A673 (cell line): ENCODE results near the gene ASB10. TPM values are rescaled to one million over a fixed set of nuclear protein-coding genes. Genes with fewer than 3 reads are reported as not detected.

Source experiments
- Bru-seq: library from RNA; stranded (reverse); fragments of 400-500 nt; gene quantifications from one replicate; lab custom pipeline; 2021; lab: Mats Ljungman, UMichigan
- BruChase-seq, 2 experiments: library from RNA; stranded (reverse); fragments of 400-500 nt; gene quantifications; one replicate each; lab custom pipeline; 2021; lab: Mats Ljungman, UMichigan
- BruUV-seq: library from RNA; stranded (reverse); fragments of 400-500 nt; replicated peaks from 2 replicates; lab custom pipeline; 2021; lab: Mats Ljungman, UMichigan
- CTCF ChIA-PET: fragments of 300-600 bp; sonication (Branson Sonifier 250); formaldehyde crosslinking; loops from one replicate; lab custom pipeline; 2022; ENCODE audit warnings: antibody characterized with exemption; lab: Charles Lee
- POLR2A ChIA-PET: fragments of 300-600 bp; sonication (Branson Sonifier 250); formaldehyde crosslinking; loops from one replicate; lab custom pipeline; 2022; ENCODE audit warnings: antibody characterized with exemption; ENCODE audit not compliant: low non-redundant PET; lab: Charles Lee
- DNase-seq: peaks from one replicate; pipeline ENCODE4 v3.0.0-alpha.2; 2015; ENCODE audit warnings: low spot score
- H3K27ac ChIP-seq: fragments of 200-600 bp; sonication (generic); 2 replicates; pipeline ENCODE4 v1.5.1; 2016; ENCODE audit warnings: mixed run types, low read depth, mild to moderate bottlenecking, mixed read lengths, antibody characterized with exemption, low read length; ENCODE audit not compliant: poor library complexity, severe bottlenecking
- H3K27me3 ChIP-seq: fragments of 200-600 bp; sonication (generic); replicated peaks from 2 replicates; pipeline ENCODE4 v1.6.1; 2017; ENCODE audit warnings: mixed run types, low read depth, mild to moderate bottlenecking, mixed read lengths, antibody characterized with exemption, low read length; ENCODE audit not compliant: insufficient read depth, poor library complexity
- H3K36me3 ChIP-seq: fragments of 200-600 bp; sonication (generic); 2 replicates; pipeline ENCODE4 v1.6.1; 2016; ENCODE audit warnings: mixed run types, mild to moderate bottlenecking, mixed read lengths, antibody characterized with exemption, low read length; ENCODE audit not compliant: insufficient read depth, poor library complexity, severe bottlenecking
- H3K4me1 ChIP-seq: fragments of 200-600 bp; sonication (generic); 2 replicates; pipeline ENCODE4 v1.6.1; 2017; ENCODE audit warnings: mixed run types, mild to moderate bottlenecking, mixed read lengths, antibody characterized with exemption, low read length; ENCODE audit not compliant: insufficient read depth, poor library complexity, severe bottlenecking
- H3K4me3 ChIP-seq: fragments of 200-600 bp; sonication (generic); 2 replicates; pipeline ENCODE4 v1.5.1; 2016; ENCODE audit warnings: low read depth, mixed run types, mild to moderate bottlenecking, mixed read lengths, low read length; ENCODE audit not compliant: poor library complexity, severe bottlenecking
- H3K9me3 ChIP-seq: fragments of 200-600 bp; sonication (generic); 2 replicates; pipeline ENCODE4 v1.6.1; 2016; ENCODE audit warnings: mixed run types, low read depth, mild to moderate bottlenecking, mixed read lengths, antibody characterized with exemption, low read length; ENCODE audit not compliant: poor library complexity, severe bottlenecking
- EZH2 ChIP-seq: fragments of 200-600 bp; sonication (generic); IDR thresholded peaks from 2 replicates; pipeline ENCODE4 v1.6.1; 2017; ENCODE audit warnings: borderline replicate concordance, low read depth, mild to moderate bottlenecking, mixed read lengths, antibody characterized with exemption, low read length; ENCODE audit not compliant: poor library complexity, severe bottlenecking
- intact Hi-C: fragments of 100-400 bp; cut with micrococcal nuclease; formaldehyde crosslinking; loops from one replicate; pipeline ENCODE4 v1.10.0; 2022; ENCODE audit not compliant: unreplicated experiment
- long read RNA-seq: library from polyadenylated mRNA; stranded (forward); transcript quantifications from one replicate; pipeline ENCODE4 v2.0.0, GENCODE V29; 2022
- total RNA-seq: library from RNA; stranded (reverse); gene quantifications from 2 replicates; pipeline ENCODE4 v1.2.3, GENCODE V29; 2021
- TF ChIP-seq, protein P1 (sequence below): fragments of 300-800, 200-600 bp; sonication (generic); conservative IDR thresholded peaks from 2 replicates; pipeline ENCODE4 v1.5.1; 2017; ENCODE audit warnings: low read depth, mild to moderate bottlenecking, antibody characterized with exemption, low read length, moderate library complexity, mixed read lengths

ASB10 gene, protein sequence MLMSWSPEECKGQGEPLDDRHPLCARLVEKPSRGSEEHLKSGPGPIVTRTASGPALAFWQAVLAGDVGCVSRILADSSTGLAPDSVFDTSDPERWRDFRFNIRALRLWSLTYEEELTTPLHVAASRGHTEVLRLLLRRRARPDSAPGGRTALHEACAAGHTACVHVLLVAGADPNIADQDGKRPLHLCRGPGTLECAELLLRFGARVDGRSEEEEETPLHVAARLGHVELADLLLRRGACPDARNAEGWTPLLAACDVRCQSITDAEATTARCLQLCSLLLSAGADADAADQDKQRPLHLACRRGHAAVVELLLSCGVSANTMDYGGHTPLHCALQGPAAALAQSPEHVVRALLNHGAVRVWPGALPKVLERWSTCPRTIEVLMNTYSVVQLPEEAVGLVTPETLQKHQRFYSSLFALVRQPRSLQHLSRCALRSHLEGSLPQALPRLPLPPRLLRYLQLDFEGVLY
- total RNA-seq (not detected in 2 replicates), Bru-seq, nascent RNA (not detected), BruChase-seq, experiment 1, labeled RNA remaining after a 2-hour chase (not detected), BruChase-seq, experiment 2, labeled RNA remaining after a 6-hour chase (percentile 7 among the genes with signal in this experiment)
- long read RNA-seq, result 0 reads

DNA sequence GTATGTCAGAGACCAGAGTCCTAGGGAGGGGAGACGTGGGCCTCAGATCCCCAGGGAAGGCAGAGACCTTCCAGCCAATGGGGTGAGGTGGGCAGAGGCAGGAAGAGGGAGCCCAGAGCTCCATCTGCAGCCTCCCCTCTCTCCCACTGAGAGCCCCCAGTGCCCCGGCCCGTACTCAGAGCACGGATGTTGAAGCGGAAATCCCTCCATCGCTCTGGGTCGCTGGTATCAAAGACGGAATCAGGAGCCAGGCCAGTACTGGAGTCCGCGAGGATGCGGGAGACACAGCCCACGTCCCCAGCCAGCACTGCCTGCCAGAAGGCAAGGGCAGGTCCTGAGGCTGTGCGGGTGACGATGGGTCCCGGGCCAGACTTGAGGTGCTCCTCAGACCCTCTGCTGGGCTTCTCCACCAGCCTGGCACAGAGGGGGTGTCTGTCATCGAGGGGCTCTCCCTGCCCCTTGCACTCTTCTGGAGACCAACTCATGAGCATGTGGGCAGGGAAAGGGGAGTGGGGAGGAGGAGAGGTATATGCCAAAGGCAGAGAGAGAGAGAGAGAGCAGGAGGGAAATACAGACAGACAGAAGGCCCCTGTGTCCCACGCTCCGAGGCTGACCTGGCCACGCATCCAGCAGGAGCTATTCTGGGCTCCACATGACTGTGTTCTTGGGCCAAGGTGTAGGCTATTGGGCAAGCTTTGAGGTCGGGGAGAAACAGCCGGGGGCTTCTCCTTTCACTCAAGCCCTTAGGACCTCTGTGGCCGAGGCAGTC lies at the start of gene ASB10:
ASB10 (minus strand) TSS at position 611 of the 769 bp plus-strand sequence; CDS start at position 491, 120 bp downstream.
- Histone ChIP-seq H3K27ac (no peak within 1 kb of the TSS), H3K36me3 (no peaks in the 10 kb centered on the region), H3K4me3 (no peak within 1 kb of the TSS), H3K27me3 (no peaks in the 10 kb centered on the region), H3K9me3 (no peaks in the 10 kb centered on the region), H3K4me1 (no peaks in the 10 kb centered on the region)
- no peak for DNase-seq
- intact Hi-C loops, result no loop called here
- POLR2A ChIA-PET, result no interaction called here
- CTCF ChIA-PET, result no interaction called here
- BruUV-seq, result no TSS peak
- TF ChIP-seq, protein P1, sequence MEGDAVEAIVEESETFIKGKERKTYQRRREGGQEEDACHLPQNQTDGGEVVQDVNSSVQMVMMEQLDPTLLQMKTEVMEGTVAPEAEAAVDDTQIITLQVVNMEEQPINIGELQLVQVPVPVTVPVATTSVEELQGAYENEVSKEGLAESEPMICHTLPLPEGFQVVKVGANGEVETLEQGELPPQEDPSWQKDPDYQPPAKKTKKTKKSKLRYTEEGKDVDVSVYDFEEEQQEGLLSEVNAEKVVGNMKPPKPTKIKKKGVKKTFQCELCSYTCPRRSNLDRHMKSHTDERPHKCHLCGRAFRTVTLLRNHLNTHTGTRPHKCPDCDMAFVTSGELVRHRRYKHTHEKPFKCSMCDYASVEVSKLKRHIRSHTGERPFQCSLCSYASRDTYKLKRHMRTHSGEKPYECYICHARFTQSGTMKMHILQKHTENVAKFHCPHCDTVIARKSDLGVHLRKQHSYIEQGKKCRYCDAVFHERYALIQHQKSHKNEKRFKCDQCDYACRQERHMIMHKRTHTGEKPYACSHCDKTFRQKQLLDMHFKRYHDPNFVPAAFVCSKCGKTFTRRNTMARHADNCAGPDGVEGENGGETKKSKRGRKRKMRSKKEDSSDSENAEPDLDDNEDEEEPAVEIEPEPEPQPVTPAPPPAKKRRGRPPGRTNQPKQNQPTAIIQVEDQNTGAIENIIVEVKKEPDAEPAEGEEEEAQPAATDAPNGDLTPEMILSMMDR, result no peak
- TF ChIP-seq EZH2, result no peak

DNA sequence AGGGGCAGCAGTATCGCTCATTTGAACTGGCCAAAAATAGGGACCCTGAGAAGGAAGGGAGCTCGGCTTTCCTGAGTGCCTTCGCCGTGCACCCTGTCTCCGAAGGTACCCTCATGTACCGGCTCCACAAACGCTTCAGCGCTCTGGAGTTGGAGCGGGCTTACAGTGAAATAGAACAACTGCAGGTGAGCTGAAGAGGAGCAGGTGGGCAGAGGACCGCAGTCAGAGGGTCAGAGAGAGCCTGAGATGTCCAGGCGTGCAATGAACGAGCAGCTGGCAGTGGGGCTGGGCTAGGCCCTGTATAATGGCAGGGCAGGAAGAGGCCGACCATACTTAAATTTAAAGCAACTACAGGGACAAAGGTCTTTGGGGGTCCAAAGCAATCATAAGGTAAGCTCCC lies 49.4 kb upstream of the ASB10 start:
- intact Hi-C loops, result no loop called here
- Histone ChIP-seq H3K4me1 (peaks cover 12% of the 10 kb centered on the region), H3K9me3 (no peaks in the 10 kb centered on the region), H3K36me3 (peaks cover 57% of the 10 kb centered on the region), H3K27me3 (no peaks in the 10 kb centered on the region), H3K4me3 (no peak overlapping the region), H3K27ac (no peak overlapping the region)
- DNase-seq, result no peak
- ChIA-PET CTCF (interaction anchor here (0.8 to 1.9 kb wide), 2 partner anchors 8 to 111 kb away, joined by 3 to 4 read pairs; no protein-coding TSS in a partner anchor), POLR2A (no interaction called here)
- no peak for TF ChIP-seq EZH2
- TF ChIP-seq, protein P1, result no peak
- no TSS peak for BruUV-seq

DNA sequence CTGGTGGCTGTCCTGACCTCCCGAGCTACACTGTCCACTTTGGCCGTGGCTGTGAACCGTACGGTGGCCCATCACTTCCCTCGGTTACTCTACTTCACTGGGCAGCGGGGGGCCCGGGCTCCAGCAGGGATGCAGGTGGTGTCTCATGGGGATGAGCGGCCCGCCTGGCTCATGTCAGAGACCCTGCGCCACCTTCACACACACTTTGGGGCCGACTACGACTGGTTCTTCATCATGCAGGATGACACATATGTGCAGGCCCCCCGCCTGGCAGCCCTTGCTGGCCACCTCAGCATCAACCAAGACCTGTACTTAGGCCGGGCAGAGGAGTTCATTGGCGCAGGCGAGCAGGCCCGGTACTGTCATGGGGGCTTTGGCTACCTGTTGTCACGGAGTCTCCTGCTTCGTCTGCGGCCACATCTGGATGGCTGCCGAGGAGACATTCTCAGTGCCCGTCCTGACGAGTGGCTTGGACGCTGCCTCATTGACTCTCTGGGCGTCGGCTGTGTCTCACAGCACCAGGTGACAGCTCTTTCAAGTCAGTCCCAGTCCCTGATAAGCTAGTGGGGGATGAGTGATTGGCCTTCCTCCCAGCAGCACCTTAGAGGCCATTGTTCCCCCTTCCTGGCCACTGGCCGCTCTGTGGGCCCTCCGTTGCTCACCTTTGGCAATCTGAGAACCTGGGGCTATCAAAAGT lies 48.2 kb upstream of the ASB10 start:
- no TSS peak for BruUV-seq
- H3K27ac ChIP-seq, result no peak overlapping the region
- no peak for TF ChIP-seq EZH2
- TF ChIP-seq, protein P1, result no peak
- ChIA-PET POLR2A (interaction anchor here (0.6 kb wide), 1 partner anchor 1099 kb away, joined by 3 read pairs; no protein-coding TSS in a partner anchor), CTCF (interaction anchor here (1.9 kb wide), 1 partner anchor 9 kb away, joined by 4 read pairs; no protein-coding TSS in a partner anchor)
- peaks cover 45% of the 10 kb centered on the region for H3K36me3 ChIP-seq
- intact Hi-C loops, result no loop called here
- H3K4me1 ChIP-seq, result peaks cover 12% of the 10 kb centered on the region
- DNase-seq, result no peak
- H3K9me3 ChIP-seq, result no peaks in the 10 kb centered on the region
- H3K4me3 ChIP-seq, result no peak overlapping the region
- no peaks in the 10 kb centered on the region for H3K27me3 ChIP-seq
